Suprapubic skin (tissue), 4 donors: ENCODE data around the gene HELZ2. TPM values are rescaled to one million over a fixed set of nuclear protein-coding genes. Genes with fewer than 3 reads are reported as not detected.

ENCODE experiments used
- DNase-seq, 2 donors: peaks; one replicate each; pipeline ENCODE4 v3.0.0-alpha.2; 2019; ENCODE audit warnings: low spot score in 2 of 2
- H3K27ac ChIP-seq: fragments of 200-600 bp; sonication (generic); one replicate; pipeline ENCODE4 v1.5.1; 2019
- H3K27me3 ChIP-seq: fragments of 200-600 bp; sonication (generic); one replicate; pipeline ENCODE4 v1.5.1; 2019
- H3K36me3 ChIP-seq: fragments of 200-600 bp; sonication (generic); one replicate; pipeline ENCODE4 v1.5.1; 2019
- H3K4me1 ChIP-seq: fragments of 200-600 bp; sonication (generic); one replicate; pipeline ENCODE4 v1.5.1; 2019
- H3K4me3 ChIP-seq: fragments of 200-600 bp; sonication (generic); one replicate; pipeline ENCODE4 v1.5.1; 2019; ENCODE audit warnings: mild to moderate bottlenecking
- H3K9me3 ChIP-seq: fragments of 200-600 bp; sonication (generic); one replicate; pipeline ENCODE4 v1.5.1; 2019
- EP300 ChIP-seq: sonication (generic); formaldehyde crosslinking; IDR thresholded peaks from one replicate; pipeline ENCODE4 v1.6.1; 2017; ENCODE audit warnings: antibody characterized with exemption
- POLR2A ChIP-seq, 2 donors: fragments of 450-650 bp; IDR thresholded peaks; one replicate each; pipeline ENCODE4 v1.6.1; 2017; ENCODE audit warnings: antibody characterized with exemption in 2 of 2, mild to moderate bottlenecking in 2 of 2, moderate library complexity in 2 of 2
- POLR2AphosphoS5 ChIP-seq, 3 donors: sonication (generic); formaldehyde crosslinking; IDR thresholded peaks; one replicate each; pipeline ENCODE4 v1.6.1; 2017; ENCODE audit warnings: antibody characterized with exemption in 3 of 3
- WGBS: methylation state at CpG from one replicate; pipeline ENCODE4 v1.1.5; 2018; 5-methylcytosine and 5-hydroxymethylcytosine counted together
- total RNA-seq, 4 donors: library from RNA; depleted of rRNA; stranded (reverse); fragments of >200 nt; gene quantifications; one replicate each; pipeline ENCODE4 v1.1.0, GENCODE V29; 2016
- TF ChIP-seq, protein P1 (sequence below), 2 donors: fragments of 200-600 bp in 1 of 2; fragments of 450-650 bp in 1 of 2; sonication (generic) in 1 of 2; IDR thresholded peaks; one replicate each; pipeline ENCODE4 v1.5.1; 2016 to 2019; ENCODE audit warnings: antibody characterized with exemption in 2 of 2, mild to moderate bottlenecking in 1 of 2, moderate library complexity in 1 of 2

HELZ2 gene
- total RNA-seq, 4 donors from 2014 or later = 22.8 to 36.6 (median 31.8) TPM

DNA sequence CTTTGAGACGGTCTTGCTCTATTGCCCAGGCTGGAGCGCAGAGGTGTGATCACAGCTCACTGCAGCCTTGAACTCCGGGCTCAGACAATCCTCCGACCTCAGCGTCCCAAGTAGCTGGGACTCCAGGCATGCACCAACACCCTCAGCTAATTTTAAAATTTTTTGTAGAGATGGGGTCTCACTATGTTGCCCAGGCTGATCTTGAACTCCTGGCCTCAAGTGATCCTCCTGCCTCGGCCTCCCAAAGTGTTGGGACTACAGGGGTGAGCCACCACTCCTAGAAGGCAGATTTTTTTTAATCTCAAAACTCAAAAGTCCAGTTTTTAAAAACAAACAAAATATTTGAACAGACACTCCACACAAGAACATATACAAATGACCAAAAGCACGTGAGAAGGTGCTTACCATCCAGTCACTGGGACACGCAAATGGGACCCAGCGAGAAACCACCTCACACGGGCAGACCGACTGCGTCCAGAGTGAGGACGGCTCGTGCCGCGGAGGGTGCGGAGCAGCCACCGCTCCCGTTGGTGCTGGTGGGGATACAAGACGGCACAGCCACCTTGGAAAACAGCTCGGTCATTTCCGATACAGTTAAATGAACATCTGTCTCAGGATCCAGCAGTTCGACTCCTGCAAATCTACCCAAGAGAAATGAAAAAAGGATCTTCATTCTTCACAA lies 8.5 kb upstream of the HELZ2 start:
- WGBS = 90% methylated on average over 22 of the region's 23 CpGs
- no peaks in the 10 kb centered on the region for H3K4me1 ChIP-seq
- H3K9me3 ChIP-seq = no peaks in the 10 kb centered on the region
- H3K36me3 ChIP-seq = no peaks in the 10 kb centered on the region
- no peak overlapping the region for H3K27ac ChIP-seq
- no peak overlapping the region for H3K4me3 ChIP-seq
- H3K27me3 ChIP-seq = peaks cover 3% of the 10 kb centered on the region
- TF ChIP-seq POLR2AphosphoS5 (IDR thresholded peaks at IDR 0.05) = no peak
- TF ChIP-seq EP300 = no peak
- TF ChIP-seq, protein P1, sequence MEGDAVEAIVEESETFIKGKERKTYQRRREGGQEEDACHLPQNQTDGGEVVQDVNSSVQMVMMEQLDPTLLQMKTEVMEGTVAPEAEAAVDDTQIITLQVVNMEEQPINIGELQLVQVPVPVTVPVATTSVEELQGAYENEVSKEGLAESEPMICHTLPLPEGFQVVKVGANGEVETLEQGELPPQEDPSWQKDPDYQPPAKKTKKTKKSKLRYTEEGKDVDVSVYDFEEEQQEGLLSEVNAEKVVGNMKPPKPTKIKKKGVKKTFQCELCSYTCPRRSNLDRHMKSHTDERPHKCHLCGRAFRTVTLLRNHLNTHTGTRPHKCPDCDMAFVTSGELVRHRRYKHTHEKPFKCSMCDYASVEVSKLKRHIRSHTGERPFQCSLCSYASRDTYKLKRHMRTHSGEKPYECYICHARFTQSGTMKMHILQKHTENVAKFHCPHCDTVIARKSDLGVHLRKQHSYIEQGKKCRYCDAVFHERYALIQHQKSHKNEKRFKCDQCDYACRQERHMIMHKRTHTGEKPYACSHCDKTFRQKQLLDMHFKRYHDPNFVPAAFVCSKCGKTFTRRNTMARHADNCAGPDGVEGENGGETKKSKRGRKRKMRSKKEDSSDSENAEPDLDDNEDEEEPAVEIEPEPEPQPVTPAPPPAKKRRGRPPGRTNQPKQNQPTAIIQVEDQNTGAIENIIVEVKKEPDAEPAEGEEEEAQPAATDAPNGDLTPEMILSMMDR (IDR thresholded peaks at IDR 0.05) = no peak
- TF ChIP-seq POLR2A (IDR thresholded peaks at IDR 0.05) = no peak
- DNase-seq = no peak

DNA sequence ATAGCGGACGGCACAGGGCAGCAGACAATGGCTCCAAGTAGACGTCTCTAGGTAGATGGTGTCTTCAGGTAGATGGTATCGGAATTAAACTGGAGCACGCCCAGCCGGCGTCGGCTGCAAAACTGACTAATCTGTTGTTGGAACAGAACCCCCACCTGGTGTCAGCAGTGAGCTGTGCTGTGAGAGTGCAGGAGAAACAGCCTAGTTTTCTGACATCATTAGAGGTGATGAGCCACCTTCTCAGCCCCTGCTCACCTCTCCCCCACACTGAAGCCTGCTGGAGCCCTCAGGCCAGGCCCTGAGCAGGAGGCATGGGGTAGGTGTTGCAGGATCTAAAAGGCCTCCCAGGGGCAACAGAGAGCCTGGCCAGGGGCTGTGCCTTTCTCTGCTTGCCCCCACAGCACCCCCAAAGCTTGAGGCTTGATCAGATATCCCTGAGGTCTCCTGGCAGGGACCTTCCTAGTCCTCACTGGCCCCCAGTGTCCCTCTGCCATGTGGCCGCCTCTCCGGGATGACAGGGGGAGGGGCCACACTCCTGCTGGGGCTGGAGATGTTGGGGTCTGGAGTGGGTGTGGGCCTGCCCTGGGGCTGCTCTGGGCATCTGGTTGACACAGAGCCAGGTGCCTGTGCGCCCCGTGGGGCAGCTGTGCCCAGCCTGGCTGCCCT lies 6.9 kb upstream of the HELZ2 start:
- DNase-seq = peak in 1 of 2 donors; percentile 62
- Histone ChIP-seq H3K4me3 (no peak overlapping the region), H3K36me3 (no peaks in the 10 kb centered on the region), H3K4me1 (no peaks in the 10 kb centered on the region), H3K27me3 (peaks cover 3% of the 10 kb centered on the region), H3K9me3 (no peaks in the 10 kb centered on the region), H3K27ac (no peak overlapping the region)
- WGBS = 48% methylated on average over 10 of the region's 12 CpGs
- TF ChIP-seq POLR2AphosphoS5 (IDR thresholded peaks at IDR 0.05) = no peak
- TF ChIP-seq, protein P1 (IDR thresholded peaks at IDR 0.05) = peak in 1 of 2 donors; percentile 49
- no peak for TF ChIP-seq POLR2A (IDR thresholded peaks at IDR 0.05)

DNA sequence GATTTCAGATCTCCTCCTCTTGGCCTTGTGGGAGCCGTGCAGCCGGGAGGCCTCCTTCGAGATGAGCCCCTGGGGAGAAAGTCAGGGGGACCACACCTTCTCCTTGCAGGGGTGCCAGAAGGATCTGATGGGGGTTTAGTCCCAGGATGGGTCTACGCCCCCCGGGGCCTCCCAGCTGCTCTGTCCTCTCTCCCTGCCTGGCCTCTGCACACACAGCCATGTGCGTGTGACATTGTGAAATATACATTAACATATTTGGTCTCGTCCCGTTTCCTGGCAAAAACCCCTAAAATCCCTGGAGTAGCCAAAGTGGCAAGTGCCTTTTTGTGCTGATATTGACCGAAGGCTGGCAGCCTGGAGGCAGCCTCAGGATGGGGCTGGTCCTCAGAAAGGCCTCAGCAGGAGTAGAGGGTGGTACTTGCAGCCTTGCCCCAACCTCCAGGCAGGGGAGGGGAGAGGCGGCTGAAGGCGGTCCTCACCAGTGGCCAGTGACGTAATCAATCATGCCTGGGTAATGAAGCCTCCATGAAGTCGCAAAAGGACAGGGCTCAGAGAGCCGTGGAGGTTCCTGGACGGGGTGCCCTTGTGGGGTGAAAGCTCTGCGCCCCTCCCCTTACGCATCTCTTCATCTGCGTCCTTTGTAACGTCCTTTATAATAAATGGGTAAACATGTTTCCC lies 5.1 kb upstream of the HELZ2 start:
- no peak for DNase-seq
- Histone ChIP-seq H3K27me3 (peaks cover 3% of the 10 kb centered on the region), H3K36me3 (no peaks in the 10 kb centered on the region), H3K27ac (no peak overlapping the region), H3K4me3 (no peak overlapping the region), H3K9me3 (no peaks in the 10 kb centered on the region), H3K4me1 (peaks cover 10% of the 10 kb centered on the region)
- WGBS = 77% methylated on average over 19 of the region's 19 CpGs
- TF ChIP-seq, protein P1 (IDR thresholded peaks at IDR 0.05) = no peak
- TF ChIP-seq POLR2AphosphoS5 (IDR thresholded peaks at IDR 0.05) = no peak
- no peak for TF ChIP-seq EP300
- no peak for TF ChIP-seq POLR2A (IDR thresholded peaks at IDR 0.05)

DNA sequence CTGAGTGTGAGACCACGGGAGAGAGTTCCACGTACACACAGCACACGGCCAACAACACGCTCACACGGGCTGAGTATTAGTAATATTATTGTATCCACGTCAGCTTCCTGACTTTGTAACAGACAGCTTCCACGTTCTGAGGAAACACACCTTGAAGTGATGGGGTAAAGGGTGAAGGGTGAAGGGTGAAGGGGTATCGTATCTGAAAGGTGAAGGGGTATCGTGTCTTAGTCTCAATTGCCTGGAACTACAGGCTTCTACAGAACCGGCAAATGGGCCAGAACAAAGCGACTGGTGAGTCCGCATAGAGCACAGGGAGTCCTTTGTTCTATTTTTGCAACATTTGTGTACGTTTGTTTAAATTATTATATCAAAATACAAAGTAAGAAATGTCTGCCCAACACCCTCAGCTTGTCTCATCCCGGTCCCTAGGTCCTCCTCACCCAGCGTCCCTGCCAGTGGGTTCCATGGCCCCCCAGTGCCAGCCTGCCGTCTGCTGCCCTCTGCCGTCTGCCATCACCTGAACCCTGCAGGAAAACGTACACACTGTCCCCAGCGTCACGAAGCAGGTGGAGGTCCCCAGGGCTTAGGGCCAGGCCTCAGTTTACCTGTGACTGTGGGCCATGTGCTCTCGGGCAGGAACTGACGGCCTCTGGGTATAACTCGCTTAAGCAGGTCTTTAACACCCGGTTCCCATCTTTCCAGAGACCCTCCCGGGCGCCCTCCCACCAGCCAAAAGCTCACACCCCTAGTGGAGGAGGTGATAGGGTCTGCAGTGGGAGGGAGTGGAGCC lies 4.4 kb upstream of the HELZ2 start:
- H3K27ac ChIP-seq = no peak overlapping the region
- TF ChIP-seq POLR2A (IDR thresholded peaks at IDR 0.05) = no peak
- H3K27me3 ChIP-seq = peaks cover 3% of the 10 kb centered on the region
- no peaks in the 10 kb centered on the region for H3K9me3 ChIP-seq
- H3K4me3 ChIP-seq = no peak overlapping the region
- WGBS = 78% methylated on average over 23 of the region's 26 CpGs
- no peak for DNase-seq
- peaks cover 14% of the 10 kb centered on the region for H3K4me1 ChIP-seq
- H3K36me3 ChIP-seq = no peaks in the 10 kb centered on the region

DNA sequence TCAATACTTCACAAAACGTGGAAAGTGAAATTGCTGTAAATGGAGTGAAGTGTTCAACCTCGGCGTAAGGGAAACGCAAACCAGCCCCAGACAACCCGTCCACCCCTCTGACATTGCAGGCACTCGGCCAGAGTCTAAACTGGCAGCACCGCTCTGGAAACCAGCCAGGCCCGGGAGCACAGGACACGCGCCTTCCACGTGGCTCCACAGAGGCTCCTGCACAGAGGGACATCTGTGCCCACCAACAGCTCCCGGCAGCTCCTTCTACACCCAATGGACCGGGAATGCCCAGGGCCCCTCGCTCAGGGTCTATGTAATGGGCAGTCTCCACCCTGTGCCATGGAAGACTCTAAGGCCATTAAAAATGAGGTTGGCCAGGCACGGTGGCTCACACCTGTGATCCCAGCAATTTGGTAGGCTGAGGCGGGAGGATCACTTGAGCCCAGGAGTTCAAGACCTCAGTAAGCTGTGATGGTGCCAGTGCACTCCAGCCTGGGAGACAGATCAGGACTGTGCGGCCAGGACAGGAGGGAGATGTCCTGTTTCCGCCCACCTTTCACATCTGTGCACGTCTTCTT lies 3.4 kb upstream of the HELZ2 start:
- 63% methylated on average over 16 of the region's 19 CpGs for WGBS
- Histone ChIP-seq H3K36me3 (no peaks in the 10 kb centered on the region), H3K27me3 (peaks cover 3% of the 10 kb centered on the region), H3K4me3 (no peak overlapping the region), H3K27ac (no peak overlapping the region), H3K9me3 (no peaks in the 10 kb centered on the region), H3K4me1 (peaks cover 23% of the 10 kb centered on the region)
- DNase-seq = no peak
- TF ChIP-seq EP300 (no peak), POLR2A (IDR thresholded peaks at IDR 0.05) (no peak), POLR2AphosphoS5 (IDR thresholded peaks at IDR 0.05) (no peak)
- TF ChIP-seq, protein P1 (IDR thresholded peaks at IDR 0.05) = no peak
